Measurements from ENCODE around the gene ADSS1.

The ADSS1 gene

GRCh38 chr14:104742586-104743455, 18.8 kb downstream of the ADSS1 start:
- H3K27ac ChIP-seq (ENCODE audit: insufficient read depth, low read depth, low read length, poor library complexity, severe bottlenecking): no peak overlapping the region
- no peaks in the 10 kb centered on the region for H3K27me3 ChIP-seq (ENCODE audit: control insufficient read depth, insufficient read depth, low read length, poor library complexity, severe bottlenecking)
- 93 to 94% methylated on average over 32 of the region's 32 CpGs for WGBS, 2 experiments
- H3K4me1 ChIP-seq (ENCODE audit: control insufficient read depth, insufficient read depth, low read length): no peaks in the 10 kb centered on the region
- H3K4me3 ChIP-seq (ENCODE audit: insufficient read depth, low read depth, low read length): no peak overlapping the region
- no peaks in the 10 kb centered on the region for H3K9me3 ChIP-seq (ENCODE audit: control insufficient read depth, low read length)
- H3K36me3 ChIP-seq (ENCODE audit: control insufficient read depth, insufficient read depth, low read length): no peaks in the 10 kb centered on the region

GRCh38 chr14:104743461-104744380, 19.7 kb downstream of the ADSS1 start:
- Histone ChIP-seq H3K4me3 (ENCODE audit: insufficient read depth, low read depth, low read length) (no peak overlapping the region), H3K27ac (ENCODE audit: insufficient read depth, low read depth, low read length, poor library complexity, severe bottlenecking) (no peak overlapping the region), H3K36me3 (ENCODE audit: control insufficient read depth, insufficient read depth, low read length) (no peaks in the 10 kb centered on the region), H3K4me1 (ENCODE audit: control insufficient read depth, insufficient read depth, low read length) (peaks cover 7% of the 10 kb centered on the region), H3K27me3 (ENCODE audit: control insufficient read depth, insufficient read depth, low read length, poor library complexity, severe bottlenecking) (no peaks in the 10 kb centered on the region), H3K9me3 (ENCODE audit: control insufficient read depth, low read length) (no peaks in the 10 kb centered on the region)
- 89 to 90% methylated on average over 28 of the region's 28 CpGs for WGBS, 2 experiments

GRCh38 chr14:104744484-104744883, 20.5 kb downstream of the ADSS1 start:
- Histone ChIP-seq H3K9me3 (ENCODE audit: control insufficient read depth, low read length) (no peaks in the 10 kb centered on the region), H3K27me3 (ENCODE audit: control insufficient read depth, insufficient read depth, low read length, poor library complexity, severe bottlenecking) (no peaks in the 10 kb centered on the region), H3K36me3 (ENCODE audit: control insufficient read depth, insufficient read depth, low read length) (no peaks in the 10 kb centered on the region), H3K27ac (ENCODE audit: insufficient read depth, low read depth, low read length, poor library complexity, severe bottlenecking) (no peak overlapping the region), H3K4me1 (ENCODE audit: control insufficient read depth, insufficient read depth, low read length) (peaks cover 8% of the 10 kb centered on the region), H3K4me3 (ENCODE audit: insufficient read depth, low read depth, low read length) (no peak overlapping the region)
- 85 to 88% methylated on average over 10 of the region's 10 CpGs for WGBS, 2 experiments

GRCh38 chr14:104745431-104745830, 21.4 kb downstream of the ADSS1 start:
- Histone ChIP-seq H3K27me3 (ENCODE audit: control insufficient read depth, insufficient read depth, low read length, poor library complexity, severe bottlenecking) (no peaks in the 10 kb centered on the region), H3K9me3 (ENCODE audit: control insufficient read depth, low read length) (no peaks in the 10 kb centered on the region), H3K36me3 (ENCODE audit: control insufficient read depth, insufficient read depth, low read length) (peaks cover 4% of the 10 kb centered on the region), H3K27ac (ENCODE audit: insufficient read depth, low read depth, low read length, poor library complexity, severe bottlenecking) (no peak overlapping the region), H3K4me3 (ENCODE audit: insufficient read depth, low read depth, low read length) (no peak overlapping the region), H3K4me1 (ENCODE audit: control insufficient read depth, insufficient read depth, low read length) (peaks cover 8% of the 10 kb centered on the region)
- 96 to 97% methylated on average over 9 of the region's 9 CpGs for WGBS, 2 experiments

- 93 to 94% methylated on average over 13 of the region's 13 CpGs for WGBS, 2 experiments
- H3K27ac ChIP-seq (ENCODE audit: insufficient read depth, low read depth, low read length, poor library complexity, severe bottlenecking): no peak overlapping the region
- peaks cover 4% of the 10 kb centered on the region for H3K36me3 ChIP-seq (ENCODE audit: control insufficient read depth, insufficient read depth, low read length)
- H3K27me3 ChIP-seq (ENCODE audit: control insufficient read depth, insufficient read depth, low read length, poor library complexity, severe bottlenecking): no peaks in the 10 kb centered on the region
- no peaks in the 10 kb centered on the region for H3K9me3 ChIP-seq (ENCODE audit: control insufficient read depth, low read length)
- H3K4me1 ChIP-seq (ENCODE audit: control insufficient read depth, insufficient read depth, low read length): peaks cover 8% of the 10 kb centered on the region
- no peak overlapping the region for H3K4me3 ChIP-seq (ENCODE audit: insufficient read depth, low read depth, low read length)
These were observed 22.1 kb downstream of the ADSS1 start for GRCh38 chr14:104746071-104746545.

- Histone ChIP-seq H3K9me3 (ENCODE audit: control insufficient read depth, low read length) (no peaks in the 10 kb centered on the region), H3K36me3 (ENCODE audit: control insufficient read depth, insufficient read depth, low read length) (peaks cover 4% of the 10 kb centered on the region), H3K4me3 (ENCODE audit: insufficient read depth, low read depth, low read length) (no peak overlapping the region), H3K27ac (ENCODE audit: insufficient read depth, low read depth, low read length, poor library complexity, severe bottlenecking) (no peak overlapping the region), H3K4me1 (ENCODE audit: control insufficient read depth, insufficient read depth, low read length) (peaks cover 8% of the 10 kb centered on the region), H3K27me3 (ENCODE audit: control insufficient read depth, insufficient read depth, low read length, poor library complexity, severe bottlenecking) (no peaks in the 10 kb centered on the region)
- WGBS, 2 experiments: 95 to 96% methylated on average over 7 of the region's 7 CpGs
These were observed 23.0 kb downstream of the ADSS1 start for GRCh38 chr14:104746934-104747481.

- no peaks in the 10 kb centered on the region for H3K9me3 ChIP-seq (ENCODE audit: control insufficient read depth, low read length)
- no peak overlapping the region for H3K4me3 ChIP-seq (ENCODE audit: insufficient read depth, low read depth, low read length)
- H3K4me1 ChIP-seq (ENCODE audit: control insufficient read depth, insufficient read depth, low read length): peaks cover 8% of the 10 kb centered on the region
- H3K36me3 ChIP-seq (ENCODE audit: control insufficient read depth, insufficient read depth, low read length): peaks cover 4% of the 10 kb centered on the region
- WGBS, 2 experiments: 80 to 83% methylated on average over 9 of the region's 9 CpGs
- no peaks in the 10 kb centered on the region for H3K27me3 ChIP-seq (ENCODE audit: control insufficient read depth, insufficient read depth, low read length, poor library complexity, severe bottlenecking)
- H3K27ac ChIP-seq (ENCODE audit: insufficient read depth, low read depth, low read length, poor library complexity, severe bottlenecking): no peak overlapping the region
These were observed 23.8 kb downstream of the ADSS1 start for GRCh38 chr14:104747876-104748275.

GRCh38 chr14:104749111-104749649, 25.2 kb downstream of the ADSS1 start:
- H3K36me3 ChIP-seq (ENCODE audit: control insufficient read depth, insufficient read depth, low read length): peaks cover 4% of the 10 kb centered on the region
- H3K27ac ChIP-seq (ENCODE audit: insufficient read depth, low read depth, low read length, poor library complexity, severe bottlenecking): no peak overlapping the region
- no peaks in the 10 kb centered on the region for H3K9me3 ChIP-seq (ENCODE audit: control insufficient read depth, low read length)
- 55 to 61% methylated on average over 11 of the region's 11 CpGs for WGBS, 2 experiments
- H3K4me1 ChIP-seq (ENCODE audit: control insufficient read depth, insufficient read depth, low read length): peaks cover 11% of the 10 kb centered on the region
- H3K4me3 ChIP-seq (ENCODE audit: insufficient read depth, low read depth, low read length): no peak overlapping the region
- no peaks in the 10 kb centered on the region for H3K27me3 ChIP-seq (ENCODE audit: control insufficient read depth, insufficient read depth, low read length, poor library complexity, severe bottlenecking)

- Histone ChIP-seq H3K9me3 (ENCODE audit: control insufficient read depth, low read length) (no peaks in the 10 kb centered on the region), H3K27ac (ENCODE audit: insufficient read depth, low read depth, low read length, poor library complexity, severe bottlenecking) (no peak overlapping the region), H3K36me3 (ENCODE audit: control insufficient read depth, insufficient read depth, low read length) (peaks cover 8% of the 10 kb centered on the region), H3K4me3 (ENCODE audit: insufficient read depth, low read depth, low read length) (no peak overlapping the region), H3K27me3 (ENCODE audit: control insufficient read depth, insufficient read depth, low read length, poor library complexity, severe bottlenecking) (no peaks in the 10 kb centered on the region), H3K4me1 (ENCODE audit: control insufficient read depth, insufficient read depth, low read length) (peaks cover 14% of the 10 kb centered on the region)
- WGBS, 2 experiments: 90 to 93% methylated on average over 12 of the region's 12 CpGs
These were observed 26.2 kb downstream of the ADSS1 start for GRCh38 chr14:104750056-104750752.
